GM19023 (cell line): ENCODE measurements around the gene UVSSA.
"Not testable (repeated sequence)": the region's sequence is repeated elsewhere in the genome, so short reads cannot be mapped to it uniquely, and the experiment has no call there.

Experiments
- ATAC-seq: cut with Tn5 transposase; IDR thresholded peaks from one replicate; pipeline ENCODE4 v1.9.1; 2021; ENCODE audit warnings: mild to moderate bottlenecking, moderate library complexity; ENCODE audit not compliant: unreplicated experiment

UVSSA gene

GRCh38 chr4:1385373-1386340, 38.6 kb downstream of the UVSSA start:
- ATAC-seq, result no peak

- not testable (repeated sequence) for ATAC-seq
These were observed 46.4 kb downstream of the UVSSA start for GRCh38 chr4:1393363-1393762.

- ATAC-seq, result no peak
These were observed 46.9 kb downstream of the UVSSA start for GRCh38 chr4:1393866-1394265.

- ATAC-seq, result not testable (repeated sequence)
These were observed 47.8 kb downstream of the UVSSA start for GRCh38 chr4:1394554-1395388.

- ATAC-seq, result not testable (repeated sequence)
These were observed 48.4 kb downstream of the UVSSA start for GRCh38 chr4:1395389-1395820.

DNA sequence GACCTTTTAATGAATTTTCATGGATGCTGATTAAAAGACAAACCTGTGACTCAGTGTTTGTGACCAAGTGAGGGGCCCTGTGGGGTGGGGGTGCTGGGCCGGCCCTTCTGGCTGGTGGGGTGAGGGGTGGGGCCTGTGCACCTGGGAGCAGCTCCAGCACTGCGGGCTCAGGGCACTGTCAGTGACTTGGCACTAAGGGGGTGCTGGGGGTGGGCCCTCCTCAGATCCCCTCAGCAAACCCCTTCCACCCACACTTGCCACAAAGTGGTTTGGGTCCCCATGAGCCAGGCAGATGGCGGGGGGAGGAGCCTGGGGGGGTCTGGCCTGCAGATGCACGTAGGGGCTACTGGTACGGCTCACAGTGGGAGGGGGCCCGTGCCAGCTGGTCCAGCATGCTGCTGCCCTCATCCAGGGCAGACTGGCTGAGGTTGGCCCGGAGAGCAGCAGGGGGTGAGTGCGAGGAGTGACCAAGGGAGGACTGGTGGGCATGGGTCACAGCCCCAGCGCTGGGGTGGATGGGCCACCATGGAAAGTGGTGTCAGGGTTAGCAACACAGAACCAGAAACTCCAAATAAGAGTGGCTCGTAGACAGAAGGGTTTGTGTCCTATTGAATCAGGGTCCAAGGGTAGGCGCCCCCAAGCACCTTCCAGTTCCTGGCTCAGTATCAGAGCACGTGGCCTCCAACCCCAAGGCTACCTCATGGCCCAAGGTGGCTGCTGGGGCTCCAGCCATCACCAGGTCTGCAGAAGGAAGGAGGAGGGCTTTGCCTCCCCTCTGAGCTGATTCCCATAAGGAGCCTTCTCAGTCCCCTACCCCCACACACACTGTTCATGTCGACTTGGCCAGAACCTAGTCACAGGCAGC, 49.2 kb downstream of the UVSSA start:
- ATAC-seq, result no peak

DNA sequence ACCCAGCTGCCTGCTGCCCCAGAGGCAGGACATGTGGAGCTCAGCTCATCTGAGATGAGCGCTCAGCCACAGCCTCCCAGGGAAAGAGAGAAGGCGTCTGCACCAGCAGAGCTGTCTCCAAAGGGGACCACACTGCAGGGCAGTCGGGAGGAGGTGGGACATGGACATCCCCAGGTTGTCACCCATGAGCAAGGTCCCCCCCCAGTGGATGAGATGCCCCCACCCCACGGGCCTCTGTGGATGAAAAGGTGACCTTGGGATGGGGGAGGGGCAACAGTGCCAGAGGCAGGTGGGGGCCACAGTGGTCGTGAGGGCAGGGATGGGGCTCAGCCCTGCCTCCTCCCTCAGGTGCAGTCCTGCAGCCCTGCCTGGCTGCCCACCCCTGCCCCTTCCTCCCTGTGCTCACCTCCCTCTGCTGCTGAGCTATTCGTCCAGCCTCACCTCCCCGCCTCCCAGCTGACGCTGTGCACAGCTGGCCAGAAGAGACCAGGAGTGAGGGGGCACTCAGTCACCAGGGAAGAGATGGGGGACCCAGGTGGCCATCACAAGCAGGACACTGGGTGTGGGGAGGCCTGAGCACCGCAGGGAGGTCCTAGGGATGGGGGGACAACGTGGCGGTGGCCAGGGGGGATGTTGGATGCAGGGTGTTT, 49.9 kb downstream of the UVSSA start:
- ATAC-seq, result no peak

DNA sequence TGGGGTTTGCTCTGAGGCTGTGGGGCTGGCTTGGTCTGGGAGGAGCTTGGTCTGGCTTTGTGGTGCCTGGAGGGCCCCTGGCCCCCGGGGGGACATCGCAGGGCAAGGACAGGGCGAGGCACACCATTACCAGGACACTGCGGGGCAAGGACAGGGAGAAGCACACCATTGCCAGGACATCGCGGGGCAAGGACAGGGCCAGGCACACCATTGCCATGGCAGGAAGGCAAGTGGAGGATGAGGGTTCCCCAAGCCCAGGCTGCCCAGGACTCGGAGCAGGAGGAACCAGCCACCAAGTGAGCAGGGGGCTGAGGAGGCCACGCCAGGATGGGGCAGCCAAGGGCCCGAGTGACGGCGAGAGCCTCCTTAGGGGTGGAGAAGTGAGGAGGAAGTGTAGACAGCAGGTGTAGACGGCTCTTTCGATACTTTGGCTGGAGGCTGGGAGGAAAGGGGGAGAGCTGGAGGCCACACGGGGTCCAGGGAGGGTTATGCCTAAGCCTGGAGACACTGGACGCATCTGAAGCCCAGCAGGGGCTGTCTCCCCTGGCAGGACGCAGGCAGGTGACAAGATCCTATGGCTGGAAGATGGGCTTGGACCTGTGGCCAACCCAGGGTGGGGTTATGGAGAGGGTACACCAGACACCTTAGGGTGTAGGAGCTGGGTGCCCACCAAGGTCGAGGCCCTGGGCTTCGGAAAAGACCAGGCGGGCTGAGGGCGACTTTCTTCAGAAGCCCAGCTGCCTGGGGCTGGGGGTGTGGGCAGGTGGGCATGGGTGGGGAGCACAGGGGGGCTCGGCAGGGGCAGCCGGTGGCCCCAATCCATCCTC, 51.9 kb downstream of the UVSSA start:
- no peak for ATAC-seq

DNA sequence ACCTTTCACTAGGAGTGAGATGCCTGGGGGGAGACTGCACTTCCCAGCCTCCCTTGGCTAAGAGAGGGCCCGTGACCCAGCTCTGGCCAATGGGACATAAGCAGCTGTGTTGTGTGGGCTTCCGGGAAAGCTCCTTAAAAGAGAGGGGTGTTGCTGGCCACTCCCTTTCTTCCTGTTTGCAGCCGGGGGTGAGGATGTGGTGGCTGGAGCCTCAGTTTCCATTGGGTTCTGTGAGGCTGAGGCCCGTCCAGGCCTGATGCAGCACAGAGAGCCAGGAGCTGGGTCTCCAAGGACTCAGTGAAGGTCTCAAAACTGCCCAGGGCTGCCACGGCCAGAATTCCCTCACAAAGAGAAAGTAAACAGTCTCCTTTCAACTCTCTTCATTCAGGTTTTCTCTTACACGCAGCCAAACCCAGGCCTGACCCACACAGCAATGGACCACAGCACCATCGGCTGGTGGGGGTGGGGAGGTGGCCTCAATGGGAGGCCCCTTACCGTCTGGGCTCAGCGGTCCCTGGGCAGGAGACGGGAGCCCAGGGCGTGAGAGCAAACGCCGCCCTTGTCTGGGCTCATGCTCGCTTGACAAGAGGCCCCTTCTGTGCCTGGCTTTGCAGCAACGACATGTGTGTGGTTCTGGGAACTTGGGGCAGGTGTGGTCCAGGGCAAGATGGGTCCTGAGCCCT, 52.6 kb downstream of the UVSSA start:
- ATAC-seq, result no peak

DNA sequence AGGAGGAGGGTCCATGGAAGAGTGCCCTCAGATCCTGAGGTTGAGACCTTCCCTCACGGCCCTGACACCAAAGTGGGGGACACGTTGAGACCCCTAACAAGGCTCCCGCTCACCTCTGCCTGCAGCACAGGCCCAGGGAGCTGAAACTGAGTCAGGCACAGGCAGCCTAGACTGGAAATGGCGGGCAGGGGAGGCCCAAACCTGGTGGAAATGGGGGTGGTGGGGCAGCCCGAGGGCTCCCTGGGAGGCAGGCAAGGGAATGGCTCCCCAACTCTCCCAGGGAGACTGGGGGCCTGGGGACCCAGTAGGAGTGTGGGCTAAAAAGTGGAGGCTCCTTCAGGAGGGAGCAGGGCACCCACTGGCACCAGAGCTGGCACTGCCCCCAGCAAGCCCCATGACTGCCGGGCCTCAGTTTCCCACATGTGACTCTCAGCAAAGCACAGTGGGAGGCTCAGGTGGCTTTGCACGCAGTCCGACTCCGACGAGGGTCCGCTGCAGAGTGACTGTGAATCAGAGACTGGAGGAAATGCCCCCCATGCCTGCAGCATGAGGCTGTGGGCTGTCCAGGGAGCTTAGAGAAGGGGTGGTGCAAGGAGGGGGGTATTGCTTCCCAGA, 53.3 kb downstream of the UVSSA start:
- ATAC-seq, result no peak

DNA sequence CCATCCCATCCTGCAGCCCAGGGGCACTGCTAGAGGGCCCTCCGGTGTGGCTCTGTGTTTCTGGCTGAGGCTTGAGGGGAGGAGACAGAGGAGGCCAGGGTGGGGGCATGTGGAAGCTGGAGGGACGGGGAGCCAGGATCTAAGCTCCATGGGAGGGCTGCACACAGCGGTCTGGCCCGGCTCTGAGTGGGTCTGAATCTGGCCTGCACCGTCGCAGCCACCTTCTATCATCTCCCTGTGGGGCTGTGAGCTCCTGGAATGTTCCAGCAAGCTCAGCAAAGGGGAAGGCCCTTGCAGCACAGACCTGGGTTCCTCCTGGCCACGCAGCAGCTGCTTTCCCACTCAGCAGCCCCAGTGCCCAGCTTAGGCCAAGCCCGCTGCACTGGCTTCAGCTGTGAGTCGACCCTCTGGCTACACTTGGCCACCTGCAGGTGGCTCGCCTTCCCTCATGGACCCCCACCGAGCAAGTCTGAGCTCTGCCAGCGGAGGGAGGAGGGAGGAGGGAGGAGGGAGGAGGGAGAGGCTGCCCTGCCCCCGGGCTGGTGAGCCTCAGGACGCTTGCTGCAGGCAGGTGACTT, 53.9 kb downstream of the UVSSA start:
- no peak for ATAC-seq

GRCh38 chr4:1401409-1402020, 54.5 kb downstream of the UVSSA start:
- ATAC-seq, result no peak

DNA sequence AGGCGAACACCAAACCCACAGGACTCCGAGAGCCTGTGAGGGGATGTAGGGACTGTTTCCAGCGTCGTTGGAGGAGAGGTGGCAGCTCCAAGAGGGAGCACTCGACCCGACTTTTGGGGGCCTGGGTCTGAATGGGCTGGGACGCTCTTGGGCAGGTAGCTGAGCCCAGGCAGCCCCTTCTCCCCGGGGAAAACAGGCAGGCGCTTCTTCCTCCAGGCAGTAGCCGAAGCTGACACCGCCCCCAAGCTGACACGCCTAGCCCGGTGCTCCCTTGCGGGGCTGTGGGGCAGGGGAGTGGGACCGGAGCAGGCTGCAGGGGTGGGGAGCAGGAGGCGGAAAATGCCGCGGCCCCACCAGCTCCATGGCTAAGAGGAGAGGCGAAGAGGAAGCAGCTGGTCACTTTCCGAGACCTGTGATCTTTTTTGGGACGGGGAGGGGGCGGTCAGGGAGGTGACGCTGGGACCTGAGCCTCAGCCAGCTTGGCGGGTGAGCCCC, 55.1 kb downstream of the UVSSA start:
- no peak for ATAC-seq

GRCh38 chr4:1402516-1403091, 55.6 kb downstream of the UVSSA start:
- no peak for ATAC-seq

DNA sequence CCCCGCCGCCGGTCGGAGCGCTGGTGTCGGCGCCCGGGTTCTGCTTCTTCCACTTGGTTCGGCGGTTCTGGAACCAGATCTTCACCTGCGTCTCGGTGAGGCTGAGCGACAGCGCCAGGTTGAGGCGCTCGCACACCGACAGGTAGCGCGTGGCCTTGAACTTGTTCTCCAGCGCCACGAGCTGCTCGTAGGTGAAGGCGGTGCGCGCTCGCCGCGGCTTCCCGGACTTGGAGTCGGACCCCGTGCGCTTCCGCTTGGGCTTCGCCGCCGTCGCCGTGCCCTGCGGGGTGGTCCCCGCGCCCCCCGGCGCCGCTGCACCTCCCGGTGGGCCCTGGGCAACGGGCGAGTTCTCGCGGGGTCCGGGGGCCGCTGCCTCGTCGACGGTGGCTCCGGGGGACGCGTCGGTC, 56.2 kb downstream of the UVSSA start:
- no peak for ATAC-seq

- ATAC-seq, result no peak
These were observed 56.9 kb downstream of the UVSSA start for GRCh38 chr4:1403591-1404572.
